Hematopoietic multipotent progenitor cell treated with erythropoietin and hydrocortisone succinate and interleukin-3 and kit ligand, for 15 days (in vitro differentiated cells): ENCODE results near the gene C10orf88.
"Not testable (repeated sequence)": the region's sequence is repeated elsewhere in the genome, so short reads cannot be mapped to it uniquely, and the experiment has no call there.

Experiments
- DNase-seq: peaks from one replicate; pipeline ENCODE4 v3.0.0-alpha.2; 2015; ENCODE audit warnings: low spot score

The C10orf88 gene

DNA sequence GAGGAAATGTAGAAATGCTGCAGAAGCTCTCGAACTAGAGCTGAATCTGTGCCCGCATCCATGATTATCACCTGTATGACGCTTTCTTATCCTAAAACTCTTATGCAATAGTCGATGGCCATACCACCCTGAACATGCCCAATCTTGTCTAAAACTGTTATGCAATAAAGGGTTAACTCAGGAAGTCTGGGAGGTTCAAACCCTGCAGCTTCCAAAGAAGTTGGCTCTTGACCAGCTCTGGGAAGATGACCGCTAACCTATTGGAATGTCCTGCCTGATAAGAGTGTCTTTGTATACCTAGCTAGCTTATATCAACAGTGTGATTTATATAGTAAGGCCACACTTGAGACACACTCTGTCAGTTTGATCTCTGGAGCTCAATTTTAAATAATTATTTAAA lies 3.4 kb upstream of the C10orf88 start:
- no peak for DNase-seq

DNA sequence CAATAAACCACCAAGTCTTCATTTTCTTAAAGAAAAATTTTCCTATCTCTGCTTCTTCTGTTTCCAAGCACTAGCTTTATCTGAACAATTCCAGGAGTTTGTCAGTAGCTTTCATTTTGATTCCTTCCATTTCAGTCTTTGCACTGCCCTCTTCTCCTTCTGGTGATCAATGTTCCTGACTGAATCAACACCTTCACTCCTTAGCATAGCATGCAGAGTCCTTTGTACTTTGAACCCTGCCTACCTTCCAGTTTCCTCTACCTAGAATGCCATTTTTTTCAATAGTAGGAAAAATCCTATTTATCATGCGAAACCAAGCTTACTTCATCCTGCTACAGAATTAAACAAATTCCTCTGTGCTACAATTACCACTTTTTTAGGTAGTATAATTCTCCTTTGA lies 1.9 kb upstream of the C10orf88 start:
- no peak for DNase-seq

DNA sequence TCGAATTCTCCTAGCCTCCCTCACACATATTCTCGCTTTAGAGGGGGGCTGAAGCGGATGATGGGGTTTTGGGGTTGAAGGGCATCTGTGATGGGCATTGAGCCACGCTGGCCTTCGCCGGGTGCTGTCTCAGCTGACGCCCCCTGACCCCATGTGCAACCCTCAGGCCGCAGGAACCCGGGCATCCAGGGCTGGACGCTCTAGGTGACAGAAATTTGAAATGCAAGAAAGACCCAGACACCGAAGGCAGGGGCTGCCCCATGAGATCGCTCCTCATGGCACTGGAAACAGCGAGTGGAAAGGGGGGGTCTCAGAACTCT lies 664 bp upstream of the C10orf88 start:
- DNase-seq = no peak

GRCh38 chr10:122949296-122949695 lies 4.7 kb downstream of the C10orf88 start:
- DNase-seq = no peak

GRCh38 chr10:122939856-122940543 lies 14.0 kb downstream of the C10orf88 start:
- peak; percentile 9 for DNase-seq

DNA sequence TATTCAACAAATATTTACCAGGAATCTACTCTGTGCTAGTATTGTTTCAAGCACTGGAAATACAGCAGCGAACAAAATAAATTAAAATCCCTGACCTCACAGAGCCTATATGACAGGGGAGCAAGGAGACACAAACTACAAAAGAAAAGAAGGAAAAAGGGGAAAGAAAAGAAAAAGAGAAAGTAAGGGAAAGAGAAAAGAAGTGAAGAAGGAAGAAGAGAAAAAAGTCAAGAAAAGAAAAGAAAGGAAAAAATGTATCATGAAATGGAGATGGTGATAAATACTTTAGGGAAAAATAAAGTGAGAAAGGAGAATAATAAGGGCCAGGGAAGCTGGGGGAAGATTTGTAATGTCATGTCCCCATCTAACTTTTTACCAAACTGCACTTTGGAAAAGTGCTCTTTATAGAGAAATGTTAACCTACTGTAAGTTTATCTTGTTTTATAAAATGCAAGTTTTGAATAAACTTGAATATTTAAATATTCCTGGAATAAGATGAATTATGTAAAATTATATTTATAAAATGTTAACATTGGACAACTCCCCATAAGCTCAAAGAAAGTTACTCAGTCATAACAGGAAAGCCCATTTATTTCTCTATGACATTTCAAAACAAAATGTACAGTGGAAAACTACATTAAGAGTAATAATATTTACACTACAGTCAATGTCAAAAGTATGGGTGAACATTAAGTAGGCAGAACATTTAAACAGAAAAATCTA lies 14.7 kb downstream of the C10orf88 start:
- no peak for DNase-seq

DNA sequence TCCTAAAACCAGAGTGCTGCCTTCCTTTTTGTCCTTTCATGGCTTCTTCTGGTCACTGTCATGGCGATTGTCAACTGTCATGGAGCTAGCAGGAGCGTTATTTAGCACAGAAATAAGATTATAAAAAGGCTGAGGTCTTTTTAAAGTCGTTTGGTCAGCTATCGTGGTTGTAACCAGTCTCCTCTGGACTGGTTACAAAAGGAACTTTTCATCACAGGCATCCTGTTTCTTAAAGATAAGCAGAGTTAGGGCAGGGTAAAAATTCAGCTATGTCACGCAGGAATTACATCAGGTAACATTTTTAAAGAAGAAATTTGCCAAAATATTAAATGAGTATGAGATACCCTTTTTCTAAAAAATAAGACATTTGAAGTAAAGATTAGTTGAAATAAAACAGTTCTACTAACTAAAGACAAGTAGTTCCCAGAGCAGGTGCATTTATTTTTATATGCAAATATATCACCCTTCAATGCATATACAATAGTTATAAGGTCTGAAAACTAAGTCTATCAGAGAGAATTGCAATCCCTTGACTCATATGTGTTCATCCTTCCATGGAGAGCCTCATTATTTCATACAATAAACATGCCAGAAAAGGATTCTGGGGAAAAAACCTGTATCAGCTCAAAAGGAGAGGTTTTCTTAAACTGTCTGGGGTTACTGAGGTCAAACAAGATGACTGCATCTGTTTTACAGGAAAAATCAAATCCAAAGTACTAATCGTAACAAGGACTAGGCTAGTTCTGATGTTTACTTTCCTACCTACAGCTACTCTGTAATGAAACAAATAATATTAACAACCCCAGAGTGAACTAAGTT lies 22.7 kb downstream of the C10orf88 start:
- DNase-seq = peak; percentile 82

DNA sequence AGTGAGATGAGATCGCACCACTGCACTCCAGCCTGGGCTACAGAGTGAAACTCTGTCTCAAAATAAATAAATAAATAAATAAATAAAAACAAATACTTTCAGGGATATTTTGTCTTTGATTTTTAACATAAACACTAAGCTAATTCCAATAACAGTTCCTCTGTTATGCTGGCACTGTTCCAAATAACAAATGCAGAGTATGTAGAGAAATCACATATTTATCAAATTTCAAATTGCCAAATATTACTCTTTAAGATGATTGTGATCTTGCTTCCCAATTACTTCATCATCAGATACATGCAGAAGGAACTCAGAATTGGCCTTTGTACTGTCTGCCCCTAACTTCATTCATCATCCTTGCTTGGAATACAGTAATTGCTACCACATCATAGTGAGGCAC lies 23.9 kb downstream of the C10orf88 start:
- peak; percentile 19 for DNase-seq

DNA sequence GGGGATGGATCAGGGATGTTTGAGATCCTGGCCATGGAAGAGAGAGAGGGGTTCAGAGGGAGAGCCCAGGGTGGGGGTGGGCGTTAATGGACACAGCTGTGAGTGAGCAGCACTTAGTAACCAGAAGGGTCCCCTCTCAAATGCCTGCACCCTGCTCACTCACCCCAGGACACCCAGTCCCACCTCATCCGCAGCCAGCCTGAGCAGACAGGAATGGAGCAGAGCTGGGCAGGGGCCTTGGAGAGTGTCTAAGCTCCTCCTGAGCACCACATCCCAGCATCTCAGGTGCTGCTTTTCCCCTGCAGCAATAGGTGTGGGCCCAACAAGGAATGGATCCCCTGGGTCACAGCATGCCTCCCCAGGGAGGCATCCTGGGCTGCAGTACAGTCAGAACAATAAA lies 38.3 kb downstream of the C10orf88 start:
- no peak for DNase-seq

DNA sequence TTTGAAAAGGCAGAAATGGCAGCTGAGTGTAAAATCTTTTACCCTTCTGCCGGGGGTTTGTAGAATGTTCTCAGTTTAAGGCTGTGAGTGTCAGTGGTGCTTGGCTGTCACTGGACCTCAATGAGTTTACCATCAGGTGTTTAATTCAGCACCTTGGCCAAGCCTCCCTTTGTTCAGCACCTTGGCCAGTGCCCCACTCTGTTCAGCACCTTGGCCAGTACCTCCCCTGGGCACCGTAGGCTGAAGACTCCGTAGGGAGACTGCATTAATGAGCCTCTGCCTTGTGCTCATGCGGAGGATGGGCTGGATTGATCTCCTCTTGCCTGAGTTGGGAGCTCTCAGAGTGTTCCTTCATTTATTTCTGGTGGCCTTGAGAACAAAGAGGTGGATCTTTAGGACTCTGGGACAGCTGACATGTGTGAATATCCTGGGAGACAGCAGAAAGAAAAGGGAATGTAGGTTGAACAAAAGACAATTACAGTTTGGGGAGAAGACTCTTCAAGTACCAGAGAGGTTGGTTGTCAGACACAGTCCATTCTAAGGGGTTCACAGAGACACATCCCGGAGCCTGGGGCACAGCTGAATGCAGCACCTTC lies 42.0 kb downstream of the C10orf88 start:
- peak; percentile 46 for DNase-seq

- DNase-seq = no peak
Observed at GRCh38 chr10:122910310-122910709, 43.7 kb downstream of the C10orf88 start, which contains the start of gene FAM24A. Gene FAM24A, plus strand, starts transcription at chr10:122910610. Its CDS starts 1,025 bp downstream, at chr10:122911635.

DNA sequence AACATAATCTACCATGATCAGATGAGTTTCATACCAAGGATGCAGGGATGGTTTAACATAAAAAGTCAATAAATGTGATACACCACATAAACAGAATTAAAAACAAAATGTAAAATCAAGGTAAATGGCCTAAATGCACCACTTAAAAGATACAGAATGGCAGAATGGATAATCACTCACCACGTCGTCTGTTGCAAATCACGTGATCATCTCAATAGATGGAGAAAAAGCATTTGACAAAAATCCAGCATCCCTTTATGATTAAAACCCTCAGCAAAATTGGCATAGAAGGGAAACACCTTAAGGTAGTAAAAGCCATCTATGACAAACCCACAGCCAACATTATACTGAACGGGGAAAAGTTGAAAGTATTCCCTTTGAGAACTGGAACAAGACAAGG lies 50.2 kb downstream of the C10orf88 start:
- not testable (repeated sequence) for DNase-seq

DNA sequence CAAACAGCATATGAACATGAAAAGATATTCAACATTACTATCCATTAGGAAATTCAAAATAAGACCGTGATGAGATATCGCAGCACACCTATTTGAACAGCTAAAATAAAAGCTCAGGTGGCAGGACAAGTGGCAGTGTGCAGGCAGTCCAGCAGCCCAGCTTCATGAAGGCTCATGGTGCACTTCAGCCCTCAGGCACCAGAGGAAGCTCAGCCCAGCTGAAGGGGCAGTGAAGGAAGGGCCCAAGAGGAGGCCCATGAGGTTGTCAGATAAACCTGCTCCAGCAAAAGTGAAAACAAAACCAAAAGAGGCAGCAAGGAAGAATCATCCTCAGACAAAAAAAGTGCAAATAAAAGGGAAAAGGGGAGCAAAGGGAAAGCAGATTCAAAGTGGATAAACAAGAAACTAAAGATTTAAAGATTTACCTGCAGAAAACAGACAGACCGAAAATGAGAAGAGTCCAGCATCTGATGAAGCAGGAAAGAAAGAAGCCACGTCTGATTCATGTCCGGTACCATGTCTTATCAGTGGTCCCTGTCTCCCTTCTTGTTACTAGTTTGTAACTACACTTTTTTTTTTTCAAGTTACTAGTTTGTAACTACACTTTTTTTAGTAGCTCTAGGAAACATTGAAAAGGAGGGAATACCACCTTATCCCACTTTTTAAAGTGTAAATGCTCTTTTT lies 59.6 kb downstream of the C10orf88 start:
- no peak for DNase-seq

GRCh38 chr10:122884166-122884565 lies 69.9 kb downstream of the C10orf88 start:
- no peak for DNase-seq

DNA sequence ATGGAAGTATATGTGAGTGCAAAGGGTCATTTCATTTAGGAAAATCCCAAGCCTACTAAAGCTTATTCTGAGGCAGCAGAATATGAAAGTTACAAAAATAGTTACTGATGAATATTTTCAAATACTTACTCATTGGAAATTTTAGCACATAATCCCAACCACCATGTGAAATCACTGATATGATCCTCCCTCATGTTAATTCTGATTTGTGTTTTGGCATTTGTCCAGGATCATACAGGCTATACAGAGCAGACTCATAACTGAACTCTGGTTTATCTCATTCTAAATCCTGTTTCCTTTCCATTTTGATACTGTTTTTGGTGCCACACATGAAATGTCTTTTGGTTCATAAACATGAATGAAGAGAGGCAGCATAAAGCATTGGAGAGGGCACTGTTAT lies 71.3 kb downstream of the C10orf88 start:
- DNase-seq = no peak
